ENCODE data around the gene CBARP.

Gene CBARP

DNA sequence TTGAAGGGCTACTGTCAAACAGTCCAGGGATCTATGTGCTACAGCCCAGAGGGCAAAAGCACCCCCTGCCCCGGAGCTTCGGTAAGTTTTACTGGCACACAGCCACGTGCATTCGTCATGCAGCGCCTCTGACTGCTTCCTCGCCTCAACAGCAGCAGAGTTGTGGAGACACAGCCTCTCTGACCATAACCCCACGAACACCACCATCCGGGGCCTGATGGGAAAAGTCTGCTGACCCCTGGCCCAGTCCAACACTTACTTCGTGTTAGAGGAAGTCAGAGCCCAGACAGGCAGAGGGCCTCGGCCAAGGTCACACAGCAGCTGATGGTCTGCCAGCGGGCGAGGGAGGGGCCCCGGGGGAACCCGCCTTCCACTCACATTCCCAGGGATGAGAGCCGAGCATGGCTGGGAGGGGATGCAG lies 5.1 kb downstream of the CBARP start:
- no peak overlapping the region for H3K27ac ChIP-seq (ENCODE audit: low read length)
- H3K4me3 ChIP-seq (ENCODE audit: low read depth in 1 of 2, low read length in 2 of 2), result no peak overlapping the region
- H3K36me3 ChIP-seq (ENCODE audit: control insufficient read depth in 1 of 2, insufficient read depth in 2 of 2, low read length in 2 of 2), result peaks cover 0 to 7% of the 10 kb centered on the region in 2 donors
- H3K9me3 ChIP-seq (ENCODE audit: control insufficient read depth in 1 of 2, low read length in 2 of 2), result no peaks in the 10 kb centered on the region
- H3K27me3 ChIP-seq (ENCODE audit: low read depth, low read length), result no peaks in the 10 kb centered on the region
- peaks cover 3 to 39% of the 10 kb centered on the region in 2 donors for H3K4me1 ChIP-seq (ENCODE audit: control insufficient read depth in 1 of 2, insufficient read depth in 2 of 2, low read length in 2 of 2)

DNA sequence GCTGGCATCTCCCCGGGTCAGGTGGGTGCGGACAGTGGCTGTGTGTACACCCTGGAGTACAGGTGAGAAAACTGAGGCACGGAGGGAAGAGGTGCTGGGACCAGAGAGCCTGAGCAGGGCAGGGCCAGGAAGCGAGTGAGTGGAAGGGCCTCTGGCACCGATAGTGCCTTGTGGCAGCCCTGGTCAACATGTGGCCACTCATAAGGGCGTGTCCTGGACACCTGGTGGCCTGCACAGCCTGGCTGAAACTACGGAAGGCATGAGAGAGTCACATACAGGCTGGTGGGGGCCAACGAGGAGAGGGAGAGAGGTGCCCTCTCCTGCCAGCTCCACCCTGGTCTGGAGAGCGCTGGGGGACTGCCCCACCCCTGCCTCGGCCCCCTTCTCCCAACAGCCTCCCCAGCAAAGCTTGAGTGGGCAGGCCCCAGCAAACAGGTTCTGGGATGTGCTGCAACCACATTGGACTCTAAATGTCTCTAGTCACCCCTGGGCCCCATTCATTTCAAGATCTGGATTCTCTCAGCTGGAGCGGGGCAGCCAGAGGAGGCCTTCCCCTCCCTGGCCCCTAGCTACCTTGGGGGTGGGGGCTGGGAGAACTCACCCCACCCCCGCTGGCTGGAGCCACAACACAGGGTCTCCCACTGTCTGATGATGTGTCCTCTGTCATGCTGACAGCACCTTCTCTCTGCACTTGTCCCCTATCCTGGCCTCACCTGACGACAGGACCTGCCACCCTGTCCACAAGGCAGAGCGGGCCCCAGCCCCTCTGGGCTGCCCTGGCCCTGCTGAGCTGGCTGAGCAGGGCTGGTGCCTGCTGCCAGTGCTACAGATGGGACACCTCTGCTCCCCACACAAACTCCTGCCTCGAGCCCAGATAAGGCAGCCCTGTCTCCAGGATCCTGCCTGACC lies 5.8 kb downstream of the CBARP start:
- H3K9me3 ChIP-seq (ENCODE audit: control insufficient read depth in 1 of 2, low read length in 2 of 2), result no peaks in the 10 kb centered on the region
- H3K27me3 ChIP-seq (ENCODE audit: low read depth, low read length), result no peaks in the 10 kb centered on the region
- H3K36me3 ChIP-seq (ENCODE audit: control insufficient read depth in 1 of 2, insufficient read depth in 2 of 2, low read length in 2 of 2), result peaks cover 0 to 14% of the 10 kb centered on the region in 2 donors
- no peak overlapping the region for H3K27ac ChIP-seq (ENCODE audit: low read length)
- peaks cover 3 to 34% of the 10 kb centered on the region in 2 donors for H3K4me1 ChIP-seq (ENCODE audit: control insufficient read depth in 1 of 2, insufficient read depth in 2 of 2, low read length in 2 of 2)
- no peak overlapping the region for H3K4me3 ChIP-seq (ENCODE audit: low read depth in 1 of 2, low read length in 2 of 2)

- Histone ChIP-seq H3K27ac (ENCODE audit: low read length) (no peak overlapping the region), H3K27me3 (ENCODE audit: low read depth, low read length) (no peaks in the 10 kb centered on the region), H3K4me3 (ENCODE audit: low read depth in 1 of 2, low read length in 2 of 2) (no peak overlapping the region), H3K9me3 (ENCODE audit: control insufficient read depth in 1 of 2, low read length in 2 of 2) (no peaks in the 10 kb centered on the region), H3K36me3 (ENCODE audit: control insufficient read depth in 1 of 2, insufficient read depth in 2 of 2, low read length in 2 of 2) (peaks cover 0 to 25% of the 10 kb centered on the region in 2 donors), H3K4me1 (ENCODE audit: control insufficient read depth in 1 of 2, insufficient read depth in 2 of 2, low read length in 2 of 2) (peaks cover 3 to 28% of the 10 kb centered on the region in 2 donors)
Observed at GRCh38 chr19:1230783-1231489, 6.9 kb downstream of the CBARP start.

- Histone ChIP-seq H3K4me3 (ENCODE audit: low read depth in 1 of 2, low read length in 2 of 2) (no peak overlapping the region), H3K27ac (ENCODE audit: low read length) (no peak overlapping the region), H3K4me1 (ENCODE audit: control insufficient read depth in 1 of 2, insufficient read depth in 2 of 2, low read length in 2 of 2) (peaks cover 3 to 28% of the 10 kb centered on the region in 2 donors), H3K36me3 (ENCODE audit: control insufficient read depth in 1 of 2, insufficient read depth in 2 of 2, low read length in 2 of 2) (peaks cover 0 to 30% of the 10 kb centered on the region in 2 donors), H3K9me3 (ENCODE audit: control insufficient read depth in 1 of 2, low read length in 2 of 2) (no peaks in the 10 kb centered on the region), H3K27me3 (ENCODE audit: low read depth, low read length) (no peaks in the 10 kb centered on the region)
Observed at GRCh38 chr19:1229924-1230782, 7.7 kb downstream of the CBARP start.

DNA sequence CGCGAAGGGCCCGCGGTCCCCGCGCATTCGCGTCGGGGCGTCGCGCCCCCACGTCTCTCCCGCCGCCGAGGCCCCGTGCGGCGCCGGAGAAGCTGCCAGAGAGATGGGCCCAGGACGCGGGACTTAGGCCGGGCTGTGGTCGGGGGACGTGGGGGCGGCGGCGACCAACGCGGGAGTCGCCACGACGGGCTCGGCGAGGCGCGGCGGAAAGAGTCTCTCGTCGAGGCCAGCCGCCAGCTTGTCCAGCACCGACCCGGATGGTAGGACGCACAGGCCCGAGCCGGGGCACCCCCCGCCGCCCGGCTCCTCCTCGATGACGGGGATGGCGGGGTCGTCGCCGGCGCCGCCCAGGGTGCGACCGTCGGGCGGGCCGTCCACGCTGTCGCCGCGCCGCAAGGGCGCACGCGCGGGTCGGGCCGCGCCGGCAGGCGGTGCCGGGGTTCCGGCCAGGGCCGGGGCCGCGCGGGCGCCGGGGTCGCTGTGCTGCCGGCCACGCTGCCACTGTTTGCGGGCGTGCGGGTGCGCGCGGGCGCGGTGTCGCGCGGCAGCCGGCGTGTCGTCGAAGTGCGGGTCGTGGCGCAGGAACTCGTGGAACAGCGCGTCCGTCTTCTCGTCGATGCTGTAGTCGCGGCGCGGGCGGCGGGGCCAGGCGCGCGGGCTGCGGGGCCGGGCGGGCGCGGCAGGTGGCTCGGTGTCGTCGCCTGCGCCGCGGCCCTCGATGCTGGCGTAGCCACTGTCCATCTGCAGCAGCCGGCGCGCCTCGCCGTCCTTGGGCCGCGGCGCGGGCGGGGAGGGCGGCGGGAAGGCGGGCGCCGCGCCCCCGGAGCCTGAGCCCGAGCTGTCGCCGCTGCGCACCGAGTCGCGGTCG lies 8.5 kb downstream of the CBARP start:
- Histone ChIP-seq H3K4me1 (ENCODE audit: control insufficient read depth in 1 of 2, insufficient read depth in 2 of 2, low read length in 2 of 2) (peaks cover 3 to 28% of the 10 kb centered on the region in 2 donors), H3K4me3 (ENCODE audit: low read depth in 1 of 2, low read length in 2 of 2) (no peak overlapping the region), H3K9me3 (ENCODE audit: control insufficient read depth in 1 of 2, low read length in 2 of 2) (no peaks in the 10 kb centered on the region), H3K36me3 (ENCODE audit: control insufficient read depth in 1 of 2, insufficient read depth in 2 of 2, low read length in 2 of 2) (peaks cover 0 to 37% of the 10 kb centered on the region in 2 donors), H3K27ac (ENCODE audit: low read length) (no peak overlapping the region), H3K27me3 (ENCODE audit: low read depth, low read length) (no peaks in the 10 kb centered on the region)

DNA sequence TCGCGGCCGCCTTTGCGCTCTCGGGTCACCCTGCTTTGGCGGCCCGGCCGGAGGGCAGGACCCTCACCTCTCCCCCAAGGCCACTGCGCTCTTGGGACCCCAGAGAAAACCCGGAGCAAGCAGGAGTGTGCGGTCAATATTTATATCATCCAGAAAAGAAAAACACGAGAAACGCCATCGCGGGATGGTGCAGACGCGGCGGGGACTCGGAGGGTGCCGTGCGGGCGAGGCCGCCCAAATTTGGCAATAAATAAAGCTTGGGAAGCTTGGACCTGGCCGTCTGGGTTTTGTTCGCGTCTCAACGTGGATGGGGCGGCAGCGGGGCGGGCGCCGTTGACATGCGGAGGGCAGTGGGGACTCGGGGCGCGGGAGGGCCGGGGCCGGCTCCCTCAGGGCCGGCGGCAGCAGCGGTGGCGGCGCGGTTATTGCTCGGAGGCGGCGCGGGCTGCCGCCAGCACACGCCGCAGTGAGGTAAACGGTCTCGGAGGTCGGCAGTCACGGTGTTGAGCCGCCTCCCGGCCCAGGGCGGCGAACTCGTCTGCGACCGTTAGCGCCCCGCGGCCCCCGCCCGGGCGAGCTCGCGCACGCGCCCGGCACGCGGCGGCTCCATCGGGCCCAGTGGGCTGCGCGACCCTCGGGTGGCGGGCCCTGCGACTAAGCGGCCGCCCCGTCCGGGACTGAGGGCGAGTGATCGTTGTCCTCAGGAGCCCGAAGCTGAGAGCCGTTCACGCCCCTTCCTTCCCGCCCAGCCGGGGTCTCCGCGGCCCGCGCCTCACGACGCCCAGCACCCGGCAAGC lies 9.4 kb downstream of the CBARP start:
- peaks cover 0 to 45% of the 10 kb centered on the region in 2 donors for H3K36me3 ChIP-seq (ENCODE audit: control insufficient read depth in 1 of 2, insufficient read depth in 2 of 2, low read length in 2 of 2)
- H3K27ac ChIP-seq (ENCODE audit: low read length), result no peak overlapping the region
- H3K4me1 ChIP-seq (ENCODE audit: control insufficient read depth in 1 of 2, insufficient read depth in 2 of 2, low read length in 2 of 2), result peaks cover 3 to 22% of the 10 kb centered on the region in 2 donors
- H3K9me3 ChIP-seq (ENCODE audit: control insufficient read depth in 1 of 2, low read length in 2 of 2), result no peaks in the 10 kb centered on the region
- H3K27me3 ChIP-seq (ENCODE audit: low read depth, low read length), result no peaks in the 10 kb centered on the region
- H3K4me3 ChIP-seq (ENCODE audit: low read depth in 1 of 2, low read length in 2 of 2), result no peak overlapping the region

DNA sequence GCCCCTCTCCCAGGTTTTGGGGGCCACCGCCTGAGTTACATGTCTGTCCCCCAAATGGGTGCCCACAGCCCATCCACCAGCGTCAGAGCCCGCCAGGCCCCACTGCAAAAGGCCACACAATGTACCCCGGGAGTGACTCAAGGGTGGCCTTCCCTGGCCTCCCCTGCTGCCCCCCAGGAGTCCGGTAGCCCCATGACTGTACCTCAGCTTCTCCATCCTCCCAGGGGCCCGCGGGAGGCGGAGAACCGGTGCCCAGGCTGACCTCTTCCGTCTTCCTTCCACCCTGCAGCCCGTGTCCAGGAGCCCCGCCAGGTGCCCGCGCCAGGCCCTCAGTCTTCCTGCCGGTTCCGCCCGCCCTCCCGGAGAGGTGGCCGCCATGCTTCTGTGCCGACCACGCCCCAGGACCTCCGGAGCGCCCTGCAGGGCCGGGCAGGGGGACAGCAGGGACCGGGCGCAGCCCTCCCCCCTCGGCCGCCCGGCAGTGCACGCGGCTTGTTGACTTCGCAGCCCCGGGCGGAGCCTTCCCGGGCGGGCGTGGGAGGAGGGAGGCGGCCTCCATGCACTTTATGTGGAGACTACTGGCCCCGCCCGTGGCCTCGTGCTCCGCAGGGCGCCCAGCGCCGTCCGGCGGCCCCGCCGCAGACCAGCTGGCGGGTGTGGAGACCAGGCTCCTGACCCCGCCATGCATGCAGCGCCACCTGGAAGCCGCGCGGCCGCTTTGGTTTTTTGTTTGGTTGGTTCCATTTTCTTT lies 10.3 kb downstream of the CBARP start:
- no peak overlapping the region for H3K27ac ChIP-seq (ENCODE audit: low read length)
- H3K9me3 ChIP-seq (ENCODE audit: control insufficient read depth in 1 of 2, low read length in 2 of 2), result no peaks in the 10 kb centered on the region
- H3K36me3 ChIP-seq (ENCODE audit: control insufficient read depth in 1 of 2, insufficient read depth in 2 of 2, low read length in 2 of 2), result peaks cover 0 to 50% of the 10 kb centered on the region in 2 donors
- H3K4me1 ChIP-seq (ENCODE audit: control insufficient read depth in 1 of 2, insufficient read depth in 2 of 2, low read length in 2 of 2), result peaks cover 0 to 18% of the 10 kb centered on the region in 2 donors
- no peaks in the 10 kb centered on the region for H3K27me3 ChIP-seq (ENCODE audit: low read depth, low read length)
- H3K4me3 ChIP-seq (ENCODE audit: low read depth in 1 of 2, low read length in 2 of 2), result no peak overlapping the region

DNA sequence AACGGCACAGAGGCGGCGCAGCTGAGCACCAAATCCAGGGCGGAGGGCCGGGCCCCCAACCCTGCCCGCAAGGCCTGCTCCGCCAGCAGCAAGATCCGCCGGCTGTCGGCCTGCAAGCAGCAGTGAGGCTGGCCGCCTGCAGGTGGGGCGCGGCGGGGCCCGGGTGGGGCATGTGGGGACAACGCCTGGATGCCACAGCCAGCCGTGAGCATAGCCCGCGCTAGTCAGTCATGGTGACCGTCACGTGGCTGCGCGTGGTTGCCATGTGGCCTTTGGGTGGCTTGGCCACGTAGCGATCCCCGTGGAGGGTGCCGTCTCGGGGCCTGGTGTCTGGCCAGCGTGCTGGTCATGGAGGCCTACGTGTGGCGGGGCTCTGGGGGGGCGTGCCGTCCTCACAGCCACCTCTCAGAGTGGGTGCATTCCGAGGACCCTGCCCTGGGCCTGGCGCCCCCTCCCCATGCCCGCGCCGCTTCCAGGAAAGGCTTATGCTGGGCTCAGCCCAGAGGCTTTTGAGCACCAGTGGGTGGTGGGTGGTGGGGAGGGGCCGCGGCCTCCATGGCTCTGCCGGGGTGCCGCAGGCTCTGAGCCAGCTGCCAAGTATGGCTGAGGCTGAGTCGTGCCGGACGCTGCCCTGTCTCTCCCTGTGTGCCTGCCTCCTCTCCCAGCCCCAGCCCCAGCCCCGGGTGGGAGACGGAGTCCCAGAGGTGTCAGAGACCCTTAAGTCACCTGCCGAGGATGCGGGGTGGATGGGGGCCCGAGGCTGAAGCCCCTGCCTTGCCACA lies 11.1 kb downstream of the CBARP start:
- Histone ChIP-seq H3K36me3 (ENCODE audit: control insufficient read depth in 1 of 2, insufficient read depth in 2 of 2, low read length in 2 of 2) (peaks cover 0 to 50% of the 10 kb centered on the region in 2 donors), H3K27me3 (ENCODE audit: low read depth, low read length) (no peaks in the 10 kb centered on the region), H3K4me1 (ENCODE audit: control insufficient read depth in 1 of 2, insufficient read depth in 2 of 2, low read length in 2 of 2) (peaks cover 0 to 18% of the 10 kb centered on the region in 2 donors), H3K9me3 (ENCODE audit: control insufficient read depth in 1 of 2, low read length in 2 of 2) (no peaks in the 10 kb centered on the region), H3K27ac (ENCODE audit: low read length) (no peak overlapping the region), H3K4me3 (ENCODE audit: low read depth in 1 of 2, low read length in 2 of 2) (no peak overlapping the region)

- Histone ChIP-seq H3K36me3 (ENCODE audit: control insufficient read depth in 1 of 2, insufficient read depth in 2 of 2, low read length in 2 of 2) (peaks cover under 1 to 51% of the 10 kb centered on the region in 2 donors), H3K9me3 (ENCODE audit: control insufficient read depth in 1 of 2, low read length in 2 of 2) (no peaks in the 10 kb centered on the region), H3K27me3 (ENCODE audit: low read depth, low read length) (no peaks in the 10 kb centered on the region), H3K4me3 (ENCODE audit: low read depth in 1 of 2, low read length in 2 of 2) (no peak overlapping the region), H3K27ac (ENCODE audit: low read length) (no peak overlapping the region), H3K4me1 (ENCODE audit: control insufficient read depth in 1 of 2, insufficient read depth in 2 of 2, low read length in 2 of 2) (peaks cover 0 to 20% of the 10 kb centered on the region in 2 donors)
Observed at GRCh38 chr19:1226227-1226518, 11.6 kb downstream of the CBARP start.

Data from muscle layer of duodenum (tissue), 2 donors.